NB4 (cell line): Measurements from ENCODE around the gene PCNP.
"Not testable (repeated sequence)": the region's sequence is repeated elsewhere in the genome, so short reads cannot be mapped to it uniquely, and the experiment has no call there.

Experiments used
- DNase-seq: peaks from one replicate; pipeline ENCODE4 v3.0.0; 2010; ENCODE audit warnings: low read depth
- H3K4me3 ChIP-seq: one replicate; pipeline ENCODE4 v1.5.1; 2011; ENCODE audit warnings: mild to moderate bottlenecking, low read depth, low read length, moderate library complexity
- MYC ChIP-seq: IDR thresholded peaks from 2 replicates; pipeline ENCODE4 v1.6.1; 2011; ENCODE audit warnings: low read depth, low read length
- POLR2A ChIP-seq: IDR thresholded peaks from 2 replicates; pipeline ENCODE4 v1.6.1; 2011; ENCODE audit warnings: mild to moderate bottlenecking; ENCODE audit not compliant: insufficient read length; ENCODE audit errors: extremely low read depth
- TF ChIP-seq, protein P1 (sequence below): IDR thresholded peaks from one replicate; pipeline ENCODE4 v1.5.1; 2012; ENCODE audit warnings: low read depth, low read length
- TF ChIP-seq, protein P2 (sequence below): IDR thresholded peaks from 2 replicates; pipeline ENCODE4 v1.6.1; 2011; ENCODE audit warnings: low read depth, low read length

PCNP gene

DNA sequence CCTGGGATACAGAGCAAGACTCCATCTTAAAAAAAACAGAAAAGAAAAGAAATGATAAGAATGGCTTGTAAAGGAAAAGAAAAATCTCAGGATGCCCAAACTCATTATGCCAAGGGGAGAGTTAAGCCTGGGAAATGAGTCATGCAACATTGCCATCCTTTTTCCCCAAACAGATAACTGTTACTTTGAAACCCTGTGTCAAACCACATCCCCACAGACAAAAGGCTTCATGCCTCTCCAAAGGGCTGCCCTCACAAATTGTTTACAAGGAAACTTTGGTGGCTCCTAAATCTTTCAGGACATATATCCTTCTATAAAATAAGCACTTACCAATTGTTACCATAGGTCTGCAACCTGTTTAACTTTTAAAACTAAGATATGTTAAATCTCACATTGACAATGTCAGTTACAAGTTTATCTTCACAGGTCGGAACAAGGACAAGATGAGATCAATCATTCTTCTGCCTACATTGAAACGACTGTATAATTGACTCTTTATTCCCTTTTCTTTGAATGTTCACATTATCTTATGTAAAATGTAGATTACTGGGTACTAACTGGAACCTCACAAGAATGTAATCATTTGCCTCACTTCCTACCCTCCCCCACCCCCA is 42.4 kb upstream of the PCNP start:
- H3K4me3 ChIP-seq, result no peak overlapping the region
- no peak for DNase-seq
- TF ChIP-seq, protein P1, sequence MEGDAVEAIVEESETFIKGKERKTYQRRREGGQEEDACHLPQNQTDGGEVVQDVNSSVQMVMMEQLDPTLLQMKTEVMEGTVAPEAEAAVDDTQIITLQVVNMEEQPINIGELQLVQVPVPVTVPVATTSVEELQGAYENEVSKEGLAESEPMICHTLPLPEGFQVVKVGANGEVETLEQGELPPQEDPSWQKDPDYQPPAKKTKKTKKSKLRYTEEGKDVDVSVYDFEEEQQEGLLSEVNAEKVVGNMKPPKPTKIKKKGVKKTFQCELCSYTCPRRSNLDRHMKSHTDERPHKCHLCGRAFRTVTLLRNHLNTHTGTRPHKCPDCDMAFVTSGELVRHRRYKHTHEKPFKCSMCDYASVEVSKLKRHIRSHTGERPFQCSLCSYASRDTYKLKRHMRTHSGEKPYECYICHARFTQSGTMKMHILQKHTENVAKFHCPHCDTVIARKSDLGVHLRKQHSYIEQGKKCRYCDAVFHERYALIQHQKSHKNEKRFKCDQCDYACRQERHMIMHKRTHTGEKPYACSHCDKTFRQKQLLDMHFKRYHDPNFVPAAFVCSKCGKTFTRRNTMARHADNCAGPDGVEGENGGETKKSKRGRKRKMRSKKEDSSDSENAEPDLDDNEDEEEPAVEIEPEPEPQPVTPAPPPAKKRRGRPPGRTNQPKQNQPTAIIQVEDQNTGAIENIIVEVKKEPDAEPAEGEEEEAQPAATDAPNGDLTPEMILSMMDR, result no peak
- TF ChIP-seq, protein P2, sequence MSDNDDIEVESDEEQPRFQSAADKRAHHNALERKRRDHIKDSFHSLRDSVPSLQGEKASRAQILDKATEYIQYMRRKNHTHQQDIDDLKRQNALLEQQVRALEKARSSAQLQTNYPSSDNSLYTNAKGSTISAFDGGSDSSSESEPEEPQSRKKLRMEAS, result no peak
- no peak for TF ChIP-seq POLR2A
- no peak for TF ChIP-seq MYC

DNA sequence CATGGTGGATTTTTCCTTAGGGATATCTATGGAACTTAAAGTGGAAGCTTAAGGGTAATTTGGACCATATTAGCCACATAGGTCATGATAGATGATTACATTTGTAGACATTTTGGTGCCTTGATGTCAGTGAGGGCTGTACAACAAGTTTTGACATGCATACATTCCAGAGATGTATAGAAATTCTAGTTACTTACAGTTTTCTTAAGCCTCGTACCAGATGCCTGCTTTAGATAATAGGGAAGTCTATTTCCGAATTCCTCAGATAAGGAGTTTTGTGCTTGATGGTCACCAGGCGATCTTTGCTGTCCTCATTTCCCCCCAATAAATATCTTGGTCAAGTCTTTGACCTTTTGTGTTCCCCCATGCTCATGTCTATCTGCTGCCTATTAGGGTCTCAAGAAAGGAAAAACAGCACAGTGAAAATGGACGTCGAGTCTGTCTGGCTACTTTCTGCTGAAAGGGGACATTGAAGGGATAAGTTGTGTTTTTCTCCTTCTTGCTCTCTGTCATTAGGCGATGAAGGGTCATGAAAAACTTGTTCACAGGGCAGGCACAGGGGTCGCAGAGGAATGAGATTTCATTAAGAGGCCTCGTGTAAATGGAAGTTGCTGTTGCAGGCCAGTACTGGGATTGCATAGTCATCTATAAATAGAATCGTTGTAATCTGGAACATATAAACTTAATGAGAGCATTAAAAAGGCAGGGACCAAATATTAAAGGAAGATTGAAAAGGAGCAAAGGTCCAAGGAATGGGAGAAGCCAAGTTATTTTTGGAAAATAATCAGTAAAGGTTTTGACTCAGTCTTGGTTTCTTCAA is 41.0 kb upstream of the PCNP start:
- TF ChIP-seq, protein P2, result no peak
- TF ChIP-seq, protein P1, result no peak
- no peak for TF ChIP-seq MYC
- DNase-seq, result no peak
- no peak overlapping the region for H3K4me3 ChIP-seq

DNA sequence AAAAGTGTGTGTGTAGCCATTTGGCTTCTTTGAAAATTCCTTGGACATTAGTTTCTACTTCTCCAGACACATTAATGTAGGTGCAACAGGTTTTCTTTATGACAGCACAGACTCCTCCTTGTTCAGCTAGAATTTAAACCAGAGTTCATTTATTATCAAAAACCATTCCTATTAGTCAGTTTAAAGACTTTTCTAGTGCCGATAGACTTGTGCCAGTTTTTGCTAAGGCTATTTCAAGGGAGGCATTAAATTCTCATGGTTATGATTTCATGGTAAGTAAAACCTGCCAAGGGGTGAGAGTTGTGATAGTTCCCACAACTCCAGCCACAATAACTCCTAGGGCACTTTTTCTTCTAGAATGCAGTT is 40.4 kb upstream of the PCNP start:
- no peak for TF ChIP-seq POLR2A
- DNase-seq, result no peak
- H3K4me3 ChIP-seq, result no peak overlapping the region

DNA sequence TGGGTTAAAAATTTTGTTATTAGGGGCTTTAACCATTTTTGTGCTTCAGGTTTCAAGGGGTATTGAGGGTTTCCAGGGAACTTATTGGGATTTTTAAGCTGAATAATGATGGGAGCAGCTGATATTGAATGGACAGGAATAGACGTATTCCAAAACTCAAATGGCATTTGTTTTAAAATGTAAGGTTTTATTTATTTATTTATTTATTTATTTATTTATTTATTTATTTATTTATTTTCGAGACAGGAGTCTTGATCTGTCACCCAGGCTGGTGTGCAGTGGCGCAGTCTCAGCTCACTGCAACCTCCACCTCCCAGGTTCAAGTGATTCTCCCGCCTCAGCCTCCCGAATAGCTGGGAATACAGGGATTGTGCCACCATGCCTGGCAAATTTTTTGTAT is 38.8 kb upstream of the PCNP start:
- DNase-seq, result no peak
- no peak overlapping the region for H3K4me3 ChIP-seq
- TF ChIP-seq POLR2A (no peak), MYC (no peak)
- TF ChIP-seq, protein P1, result no peak
- TF ChIP-seq, protein P2, result no peak

DNA sequence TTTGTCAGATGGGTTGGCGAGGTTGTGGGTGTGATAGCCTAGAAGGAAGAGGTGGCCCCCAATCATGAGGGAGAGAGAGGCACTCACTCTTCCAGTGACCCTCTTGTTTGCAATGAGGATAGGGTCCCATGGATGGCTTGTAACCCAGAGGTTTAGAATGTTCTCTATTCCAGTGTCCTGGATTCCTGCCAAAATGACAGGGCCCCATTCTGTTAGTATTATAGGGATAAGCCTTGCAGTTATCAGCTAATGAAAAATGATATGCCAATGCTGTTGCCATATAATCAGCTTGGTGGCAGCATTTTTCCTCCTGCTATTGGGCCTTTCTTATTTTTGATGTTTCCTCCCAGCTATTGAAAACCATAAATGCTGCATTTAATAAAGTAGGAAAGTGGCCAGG is 37.7 kb upstream of the PCNP start:
- no peak for TF ChIP-seq POLR2A
- TF ChIP-seq, protein P1, result no peak
- no peak for TF ChIP-seq MYC
- TF ChIP-seq, protein P2, result no peak
- DNase-seq, result no peak
- no peak overlapping the region for H3K4me3 ChIP-seq

DNA sequence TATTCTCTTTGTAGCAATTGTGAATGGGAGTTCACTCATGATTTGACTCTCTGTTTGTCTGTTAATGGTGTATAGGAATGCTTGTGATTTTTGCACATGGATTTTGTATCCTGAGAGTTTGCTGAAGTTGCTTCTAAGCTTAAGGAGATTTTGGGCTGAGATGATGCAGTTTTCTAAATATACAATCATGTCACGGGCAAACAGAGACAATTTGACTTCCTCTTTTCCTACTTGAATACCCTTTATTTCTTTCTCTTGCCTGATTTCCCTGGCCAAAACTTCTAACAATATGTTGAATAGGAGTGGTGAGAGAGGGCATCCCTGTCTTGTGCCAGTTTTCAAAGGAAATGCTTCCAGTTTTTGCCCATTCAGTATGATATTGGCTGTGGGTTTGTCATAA is 37.0 kb upstream of the PCNP start:
- not testable (repeated sequence) for DNase-seq, H3K4me3 ChIP-seq

DNA sequence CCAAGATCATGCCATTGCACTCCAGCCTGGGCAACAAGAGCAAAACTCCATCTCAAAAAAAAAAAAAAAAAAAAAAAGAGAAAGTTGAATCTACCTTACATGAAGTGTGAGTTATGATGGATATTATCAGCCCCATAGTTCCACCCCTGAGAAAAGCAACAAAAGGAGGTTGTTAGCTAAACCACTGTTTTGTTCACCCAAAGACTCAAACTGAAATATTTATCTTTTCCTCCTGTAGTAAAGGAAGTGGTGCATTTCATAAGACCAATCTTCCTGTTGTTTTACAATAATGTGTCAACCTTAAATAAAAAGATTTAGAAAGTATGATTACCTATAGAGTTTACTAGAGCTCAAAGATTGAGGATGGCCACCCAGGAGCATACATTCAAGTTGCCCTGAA is 31.0 kb upstream of the PCNP start:
- no peak overlapping the region for H3K4me3 ChIP-seq
- DNase-seq, result no peak
- no peak for TF ChIP-seq POLR2A
- TF ChIP-seq, protein P1, result no peak
